GM23248 (cell line): ENCODE results near the gene PTPRU.

Source experiments
- EZH2 ChIP-seq: fragments of 200-600 bp; sonication (generic); IDR thresholded peaks from 2 replicates; pipeline ENCODE4 v1.6.1; 2018; ENCODE audit warnings: antibody characterized with exemption, mild to moderate bottlenecking; ENCODE audit not compliant: insufficient read depth, poor library complexity, severe bottlenecking
- EZH2phosphoT487 ChIP-seq: fragments of 200-600 bp; sonication (generic); IDR thresholded peaks from 2 replicates; pipeline ENCODE4 v1.6.1; 2018; ENCODE audit warnings: antibody characterized with exemption, moderate library complexity, mild to moderate bottlenecking, low read depth; ENCODE audit not compliant: insufficient read depth

DNA sequence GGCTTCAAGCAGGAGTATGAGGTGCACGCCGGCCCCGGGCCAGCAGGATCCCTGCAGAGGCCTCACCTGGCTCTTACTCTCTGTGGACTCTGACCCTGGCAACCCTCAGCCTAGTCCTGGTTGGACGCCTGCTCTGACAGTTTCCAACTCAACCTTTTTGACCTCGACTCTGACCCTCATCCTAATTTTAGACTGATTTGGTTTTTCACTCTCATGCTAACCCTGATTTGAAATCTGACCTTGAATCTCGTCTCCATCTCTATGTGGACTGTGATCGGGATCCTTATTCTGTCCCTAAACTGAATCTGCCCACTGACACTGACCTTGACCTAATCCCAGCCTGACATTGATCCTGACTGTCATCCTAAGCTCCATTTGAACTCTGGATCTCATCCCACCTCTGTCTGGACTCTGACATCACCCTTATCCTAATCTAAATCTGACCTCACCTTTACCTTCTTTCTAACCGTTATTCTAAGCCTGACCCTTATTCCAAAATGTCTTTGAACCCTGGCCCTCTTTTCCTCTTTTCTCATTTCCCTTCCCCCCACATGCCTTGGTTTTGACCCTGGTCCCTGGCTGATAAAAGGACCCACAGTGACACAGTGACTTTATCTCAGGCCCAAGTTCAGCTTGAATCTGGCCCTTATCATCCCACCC is 67.8 kb downstream of the PTPRU start:
- TF ChIP-seq EZH2: no peak
- TF ChIP-seq EZH2phosphoT487: no peak
